Activated naive CD4-positive, alpha-beta T cell treated with Interleukin-2 at 50 U/mL for 16 hours (primary cell): ENCODE results near the gene RPAP2.
A peak's percentile ranks its signal among the peaks of the same experiment; 100 is the strongest.
"Not testable (repeated sequence)": the region's sequence is repeated elsewhere in the genome, so short reads cannot be mapped to it uniquely, and the experiment has no call there.

ENCODE experiments used
- DNase-seq: peaks from one replicate; pipeline ENCODE4 v3.0.0-alpha.2; 2020

Gene RPAP2

GRCh38 chr1:92323473-92324453 is 24.9 kb downstream of the RPAP2 start:
- DNase-seq: no peak

GRCh38 chr1:92324784-92325183 is 25.9 kb downstream of the RPAP2 start:
- DNase-seq: no peak

- no peak for DNase-seq
These were observed 27.8 kb downstream of the RPAP2 start for GRCh38 chr1:92326681-92327080.

GRCh38 chr1:92327794-92328193 is 28.9 kb downstream of the RPAP2 start:
- DNase-seq: no peak

- DNase-seq: no peak
These were observed 30.7 kb downstream of the RPAP2 start for GRCh38 chr1:92329347-92330129.

- DNase-seq: no peak
These were observed 34.8 kb downstream of the RPAP2 start for GRCh38 chr1:92333668-92334067.

GRCh38 chr1:92340154-92340553 is 41.3 kb downstream of the RPAP2 start:
- no peak for DNase-seq

GRCh38 chr1:92342401-92342800 is 43.5 kb downstream of the RPAP2 start:
- no peak for DNase-seq

- DNase-seq: no peak
These were observed 44.2 kb downstream of the RPAP2 start for GRCh38 chr1:92343061-92343460.

GRCh38 chr1:92346866-92347640 is 48.2 kb downstream of the RPAP2 start:
- no peak for DNase-seq

- DNase-seq: no peak
These were observed 54.0 kb downstream of the RPAP2 start for GRCh38 chr1:92352856-92353255.

GRCh38 chr1:92354259-92354658 is 55.4 kb downstream of the RPAP2 start:
- DNase-seq: no peak

GRCh38 chr1:92356956-92357355 is 58.1 kb downstream of the RPAP2 start:
- DNase-seq: no peak

GRCh38 chr1:92359382-92359781 is 60.5 kb downstream of the RPAP2 start:
- not testable (repeated sequence) for DNase-seq

GRCh38 chr1:92359986-92360385 is 61.1 kb downstream of the RPAP2 start:
- DNase-seq: no peak

- no peak for DNase-seq
These were observed 64.1 kb downstream of the RPAP2 start for GRCh38 chr1:92362970-92363369.

- no peak for DNase-seq
These were observed 64.5 kb downstream of the RPAP2 start for GRCh38 chr1:92363401-92363800.

GRCh38 chr1:92365378-92366039 is 66.7 kb downstream of the RPAP2 start:
- no peak for DNase-seq

- peak; percentile 2 for DNase-seq
These were observed 67.2 kb downstream of the RPAP2 start for GRCh38 chr1:92366040-92366395.

- DNase-seq: no peak
These were observed 68.6 kb downstream of the RPAP2 start for GRCh38 chr1:92367496-92367895.

- no peak for DNase-seq
These were observed 73.3 kb downstream of the RPAP2 start for GRCh38 chr1:92372164-92372563.

GRCh38 chr1:92374223-92374622 is 75.4 kb downstream of the RPAP2 start:
- DNase-seq: no peak

GRCh38 chr1:92376345-92376744 is 77.5 kb downstream of the RPAP2 start:
- DNase-seq: no peak
